Activated naive CD8-positive, alpha-beta T cell treated with anti-CD3 and anti-CD28 coated beads, Interleukin-2, amount 50 U/mL, for 16 hours (primary cell): ENCODE results near the gene TMOD2.
"Not testable (repeated sequence)": the region's sequence is repeated elsewhere in the genome, so short reads cannot be mapped to it uniquely, and the experiment has no call there.

Source experiments
- DNase-seq: peaks from one replicate; pipeline ENCODE4 v3.0.0-alpha.2; 2020; ENCODE audit warnings: low read depth, low spot score

Gene TMOD2

DNA sequence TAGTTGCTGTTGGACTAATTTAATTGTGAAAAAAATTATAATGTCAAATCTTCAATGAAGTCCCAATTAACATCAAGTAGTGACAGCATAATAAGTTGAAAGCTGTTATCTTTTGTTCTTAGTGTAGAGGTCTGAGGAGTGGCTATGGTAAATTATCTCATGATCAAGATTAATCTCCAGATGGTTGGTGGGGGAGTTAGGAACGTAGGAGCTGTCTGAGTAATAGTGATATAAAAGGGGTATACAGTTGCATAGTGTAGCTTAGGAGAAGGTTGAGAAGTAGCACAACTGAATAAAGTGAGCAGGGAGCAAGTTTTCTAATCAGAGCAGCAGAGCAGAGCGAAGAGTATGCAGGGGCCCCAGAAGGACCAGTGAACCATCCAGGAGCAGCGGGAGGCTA is 19.5 kb downstream of the TMOD2 start:
- DNase-seq = no peak

DNA sequence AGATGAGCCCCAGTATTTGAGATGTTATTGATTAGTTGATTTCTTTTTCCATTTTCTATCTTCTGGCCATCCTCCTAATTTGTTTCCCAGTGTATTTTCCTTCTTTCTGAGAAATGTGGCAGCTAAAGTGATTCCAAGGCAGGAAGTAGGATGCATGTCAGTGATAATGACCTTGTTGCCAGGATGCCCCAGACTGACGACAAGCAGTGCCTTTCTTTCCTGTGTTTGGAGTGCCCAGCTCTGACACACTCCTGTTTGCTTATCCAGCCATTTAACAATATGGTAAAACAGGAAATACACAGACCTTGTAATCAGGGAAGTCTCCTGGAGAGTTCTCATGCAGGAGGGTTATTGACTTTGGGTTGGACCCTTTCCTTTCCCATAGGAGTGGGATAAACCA is 20.4 kb downstream of the TMOD2 start:
- no peak for DNase-seq

DNA sequence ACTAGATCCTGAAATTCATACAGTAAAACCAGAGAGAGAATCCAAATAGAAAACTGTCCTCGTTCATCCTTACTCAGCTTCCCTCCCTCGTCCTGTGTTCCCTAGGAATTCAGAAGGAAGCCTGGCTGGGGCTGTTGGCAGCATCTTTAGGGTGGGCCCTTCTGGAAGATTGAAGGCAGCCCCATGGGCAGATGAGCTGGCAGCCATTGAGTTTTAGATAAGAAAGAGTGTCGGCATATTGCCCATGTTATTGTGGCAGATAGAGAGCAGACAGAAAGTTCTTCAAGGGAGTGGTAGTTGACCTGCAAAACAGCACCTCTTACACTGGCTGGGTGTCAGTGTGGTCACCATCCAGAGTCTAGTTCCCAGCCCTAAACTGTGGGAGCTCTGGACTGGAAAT is 23.5 kb downstream of the TMOD2 start:
- DNase-seq = no peak

DNA sequence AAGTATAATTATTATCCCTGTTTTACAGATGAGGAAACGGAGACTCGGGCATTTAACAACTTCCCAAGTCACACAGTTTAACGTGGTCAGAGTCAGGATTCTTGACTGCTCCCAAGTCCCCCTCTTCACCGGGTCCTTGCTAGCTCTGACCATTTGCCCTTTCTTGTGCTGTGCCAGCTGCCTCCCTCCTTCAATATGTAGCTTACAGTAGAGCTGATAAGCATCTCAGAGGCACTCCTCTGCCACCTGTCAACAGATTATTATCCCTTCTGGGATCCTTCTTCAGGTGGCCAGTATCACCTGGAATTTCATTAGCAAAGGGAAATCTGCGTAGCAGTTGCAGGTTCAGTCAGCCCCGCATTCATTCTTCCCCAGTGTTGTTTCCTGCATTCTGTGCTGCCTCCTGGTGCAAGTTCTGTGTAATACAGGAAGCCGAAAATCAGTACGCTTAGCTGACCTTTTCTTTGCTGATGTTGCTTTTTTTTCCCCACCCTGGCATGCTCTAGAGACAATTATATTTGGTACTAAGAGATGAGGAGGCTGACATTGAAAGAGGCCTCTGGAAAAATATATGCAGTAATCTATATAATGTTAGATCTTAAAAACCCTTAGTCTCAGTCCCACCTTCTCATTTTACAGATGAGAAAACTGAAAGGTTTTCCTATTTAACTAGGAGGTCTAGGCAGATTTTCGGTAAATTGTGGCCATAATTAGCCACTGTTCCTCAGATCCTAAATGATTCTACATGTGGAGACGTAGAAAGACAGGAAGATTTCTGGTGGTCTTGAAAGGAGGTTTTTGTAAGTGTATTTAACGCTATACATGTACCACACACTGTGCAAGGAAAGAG is 24.8 kb downstream of the TMOD2 start:
- no peak for DNase-seq

DNA sequence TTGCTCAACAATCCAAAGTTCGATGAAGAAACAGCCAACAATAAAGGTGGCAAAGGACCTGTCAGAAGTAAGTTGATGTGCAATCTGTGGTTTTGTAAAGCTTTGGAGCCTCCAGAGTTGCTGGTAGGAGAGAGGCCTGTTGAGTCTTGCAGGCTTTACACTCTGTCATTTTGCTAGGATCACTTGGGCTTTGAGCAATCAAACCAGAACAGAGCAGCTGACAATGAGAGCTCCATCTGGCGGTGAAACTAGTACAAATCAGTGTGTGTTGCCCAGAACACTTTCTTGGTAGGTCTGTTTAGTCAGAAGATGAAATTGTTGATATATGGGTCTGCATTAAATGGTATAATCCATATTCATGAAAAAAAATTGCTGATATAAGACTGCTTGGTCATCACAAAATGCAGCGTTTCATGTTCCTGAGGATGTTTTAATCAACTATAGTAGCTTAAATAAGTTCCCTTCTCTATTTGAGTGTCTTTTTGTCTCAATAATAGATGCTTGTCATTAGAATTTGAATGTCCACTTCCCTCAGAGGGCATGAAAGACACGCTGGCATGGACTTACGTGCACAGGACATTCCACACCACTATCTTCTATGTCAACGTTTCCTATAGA is 25.7 kb downstream of the TMOD2 start:
- peak; percentile 30 for DNase-seq

- no peak for DNase-seq
These were observed 29.2 kb downstream of the TMOD2 start for GRCh38 chr15:51780636-51781035.

DNA sequence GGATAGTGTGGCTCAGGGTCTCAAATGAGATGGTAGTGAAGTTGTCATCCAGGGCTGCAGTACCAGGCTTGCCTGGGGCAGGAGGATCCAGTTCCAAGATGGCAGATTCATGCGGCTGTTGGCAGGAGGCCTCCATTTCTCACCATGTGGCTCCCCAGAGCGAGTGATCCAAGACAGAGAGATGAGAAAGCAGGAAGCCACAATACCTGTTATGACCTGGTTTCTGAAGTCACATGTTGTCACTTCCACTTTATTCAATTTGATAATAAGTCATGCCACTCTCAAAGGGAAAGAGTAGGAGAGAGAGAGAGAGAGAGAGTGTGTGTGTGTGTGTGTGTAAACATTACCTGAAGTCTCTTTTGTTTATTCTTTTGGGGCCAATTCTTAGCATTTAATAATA is 30.1 kb downstream of the TMOD2 start:
- no peak for DNase-seq

- DNase-seq = no peak
These were observed 31.0 kb downstream of the TMOD2 start for GRCh38 chr15:51782357-51782896.

DNA sequence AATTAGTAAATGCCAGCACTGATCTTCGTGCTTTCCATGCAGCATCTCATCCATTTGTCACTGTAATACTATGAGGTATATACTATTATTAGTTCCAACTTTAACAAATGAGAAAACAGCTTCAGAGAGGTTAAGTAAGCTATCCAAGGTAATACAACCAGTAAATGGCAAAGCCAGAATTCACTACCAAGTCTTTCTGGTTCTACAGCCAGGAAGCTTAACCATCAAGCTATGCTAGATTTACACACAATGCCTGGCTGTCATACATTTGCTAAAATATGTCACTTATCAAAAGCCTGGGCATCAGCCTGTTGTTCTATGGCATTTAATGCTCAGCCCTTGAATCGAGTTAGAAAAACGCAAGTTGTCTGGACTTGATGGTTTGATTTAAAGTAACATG is 32.6 kb downstream of the TMOD2 start:
- DNase-seq = no peak

GRCh38 chr15:51787130-51787529 is 35.7 kb downstream of the TMOD2 start:
- not testable (repeated sequence) for DNase-seq

- not testable (repeated sequence) for DNase-seq
These were observed 41.1 kb downstream of the TMOD2 start for GRCh38 chr15:51792474-51792873.

DNA sequence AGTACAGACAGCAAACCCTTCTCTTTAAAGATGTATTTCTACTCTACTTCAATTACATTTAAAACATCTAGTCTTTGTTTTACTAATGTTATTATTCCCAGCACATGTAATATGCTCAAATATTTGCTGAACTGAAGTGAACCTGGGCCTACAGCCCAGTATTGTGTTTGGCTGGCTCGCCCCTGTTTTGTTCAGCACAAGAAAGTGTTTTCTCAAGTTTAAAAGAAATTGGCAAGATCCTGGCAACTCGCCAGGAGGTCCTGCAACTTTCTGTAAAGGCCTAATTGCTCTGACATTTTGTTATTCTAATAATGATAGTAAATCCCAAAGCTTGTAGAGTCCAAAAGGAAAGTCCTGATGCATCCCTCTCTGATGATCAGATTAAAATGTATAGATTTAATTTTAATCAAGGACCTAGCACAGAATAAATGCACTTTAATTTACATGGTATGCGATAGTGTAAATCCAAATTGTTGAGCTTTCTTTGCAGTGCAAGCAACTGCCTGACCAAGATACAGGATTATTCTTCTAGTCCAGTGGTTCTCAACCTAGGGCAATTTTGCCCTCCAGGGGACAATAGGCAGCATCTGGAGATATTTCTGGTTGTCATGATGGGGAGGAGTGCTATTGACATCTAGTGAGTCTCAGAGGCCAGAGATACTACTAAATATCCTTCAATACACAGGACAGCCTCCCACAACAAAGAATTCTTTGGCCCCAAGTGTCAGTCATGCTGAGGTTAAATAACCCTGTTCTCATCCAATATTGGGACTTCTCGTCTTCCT is 42.3 kb downstream of the TMOD2 start:
- no peak for DNase-seq

DNA sequence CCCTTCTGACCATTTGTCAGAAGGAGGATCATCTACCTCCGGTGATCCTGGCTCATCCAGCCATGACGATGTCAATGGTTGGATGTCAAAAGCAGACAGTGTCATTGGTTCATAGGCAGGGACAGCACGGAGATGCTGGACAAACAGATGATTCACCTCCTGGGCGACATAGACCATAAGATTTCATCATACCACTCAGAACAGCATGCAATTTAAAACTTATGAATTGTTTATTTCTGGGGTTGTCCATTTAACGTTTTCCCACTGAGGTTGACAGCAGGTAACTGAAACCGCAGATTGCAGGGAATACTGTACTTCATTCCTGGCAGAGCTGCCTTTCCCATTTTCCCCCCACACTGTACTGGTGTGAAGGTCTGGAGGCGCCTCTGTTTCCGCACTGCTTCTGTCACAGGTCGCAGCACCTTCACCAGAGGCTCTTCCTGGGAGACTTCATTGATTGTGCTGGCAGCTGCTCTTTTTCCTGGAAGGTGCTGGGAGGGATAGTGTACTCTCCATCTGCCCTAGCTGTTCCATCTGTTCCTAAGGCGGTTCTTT is 45.5 kb downstream of the TMOD2 start:
- DNase-seq = no peak

DNA sequence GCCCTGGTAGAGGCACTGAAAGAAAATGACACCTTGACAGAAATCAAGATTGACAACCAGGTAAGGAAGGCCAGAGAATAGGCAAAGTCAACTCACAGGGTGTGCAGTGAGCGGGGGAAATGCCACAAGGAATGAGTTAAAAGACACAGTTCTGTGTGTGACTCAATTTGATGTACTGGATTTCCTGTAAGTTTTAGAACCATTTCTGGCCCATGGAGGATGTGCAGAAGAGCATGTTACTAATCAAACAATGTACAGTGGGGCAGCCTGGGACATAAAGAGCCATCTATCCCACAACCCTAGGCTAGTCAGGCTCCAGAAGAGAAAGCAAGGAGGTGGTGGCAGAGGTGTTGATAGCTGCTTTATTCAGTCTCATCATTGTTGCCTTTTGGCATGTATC is 46.9 kb downstream of the TMOD2 start:
- no peak for DNase-seq

- DNase-seq = no peak
These were observed 48.2 kb downstream of the TMOD2 start for GRCh38 chr15:51799282-51800252.

GRCh38 chr15:51801391-51801835 is 50.0 kb downstream of the TMOD2 start:
- DNase-seq = no peak

GRCh38 chr15:51802593-51802992 is 51.2 kb downstream of the TMOD2 start:
- DNase-seq = no peak

GRCh38 chr15:51803965-51804364 is 52.6 kb downstream of the TMOD2 start:
- DNase-seq = no peak

DNA sequence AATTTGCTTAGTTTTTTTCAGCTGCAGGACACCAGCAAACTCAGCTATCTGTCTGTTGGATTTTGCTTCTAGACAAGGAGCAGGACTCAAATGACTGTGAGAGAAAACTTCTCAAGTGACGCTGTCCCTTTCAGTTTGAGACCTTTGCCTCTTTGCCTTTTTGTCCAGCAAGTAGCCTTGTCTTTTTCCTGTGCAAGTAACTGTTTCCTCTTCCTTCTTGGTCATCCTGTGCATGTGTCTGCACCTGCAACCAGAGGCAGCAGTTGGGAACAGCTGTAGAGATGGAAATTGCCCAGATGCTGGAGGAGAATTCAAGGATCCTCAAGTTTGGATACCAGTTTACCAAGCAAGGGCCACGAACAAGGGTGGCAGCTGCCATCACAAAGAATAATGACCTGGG is 54.7 kb downstream of the TMOD2 start:
- DNase-seq = no peak

DNA sequence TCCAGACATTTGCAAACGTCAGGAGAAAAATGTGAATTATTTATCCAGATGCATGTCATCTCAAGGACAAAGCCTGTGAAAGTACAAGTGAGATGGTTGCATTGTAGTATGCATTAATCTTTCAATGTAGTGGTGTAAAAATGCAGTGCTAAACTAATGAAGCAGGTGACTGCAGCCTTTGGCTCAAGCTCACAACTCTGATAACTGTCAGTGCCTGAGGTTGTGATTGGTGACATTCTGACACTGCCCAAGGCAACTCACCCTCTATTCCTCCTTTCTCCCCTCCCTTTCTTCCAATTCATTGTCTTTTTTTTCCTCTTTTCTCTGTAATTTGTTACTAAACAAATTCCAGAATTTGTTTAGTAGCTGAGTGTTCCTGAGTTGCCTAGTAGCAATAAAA is 58.1 kb downstream of the TMOD2 start:
- DNase-seq = no peak

DNA sequence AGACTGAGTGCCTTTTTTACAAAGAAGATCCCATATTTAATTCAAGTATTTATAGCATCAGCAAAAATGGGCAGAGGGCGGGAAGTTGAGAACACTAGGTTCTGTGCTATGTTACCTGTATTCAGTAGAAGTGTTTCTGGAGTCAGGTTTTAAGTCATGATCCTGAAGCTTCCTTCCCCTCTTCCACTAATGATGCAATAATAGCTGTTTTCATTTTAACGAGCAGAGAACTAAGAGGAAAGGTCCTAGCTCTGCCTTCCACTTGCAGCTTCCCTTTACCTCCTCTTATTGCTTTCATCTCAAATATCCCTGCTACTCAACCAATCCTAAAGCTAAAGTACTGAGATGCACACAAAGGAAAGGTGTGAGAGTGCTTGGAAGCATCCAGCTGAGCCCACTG is 61.2 kb downstream of the TMOD2 start:
- no peak for DNase-seq
